Lower leg skin (tissue), 4 donors: ENCODE results near the gene KRT27. TPM values are rescaled to one million over a fixed set of nuclear protein-coding genes. Genes with fewer than 3 reads are reported as not detected.

Source experiments
- DNase-seq, 2 donors: peaks; one replicate each; pipeline ENCODE4 v3.0.0-alpha.2; 2019; ENCODE audit warnings: low spot score in 2 of 2
- H3K4me3 ChIP-seq: fragments of 200-600 bp; sonication (generic); 2 replicates; pipeline ENCODE4 v1.5.1; 2017; ENCODE audit warnings: mild to moderate bottlenecking, low read depth; ENCODE audit not compliant: poor library complexity, severe bottlenecking
- CTCF ChIP-seq, 3 donors: fragments of 450-650 bp; IDR thresholded peaks; one replicate each; pipeline ENCODE4 v1.5.1; 2016; ENCODE audit warnings: antibody characterized with exemption in 3 of 3, mild to moderate bottlenecking in 3 of 3, moderate library complexity in 2 of 3
- POLR2A ChIP-seq, 2 donors: fragments of 450-650 bp; IDR thresholded peaks; one replicate each; pipeline ENCODE4 v1.6.1; 2016 to 2017; ENCODE audit warnings: antibody characterized with exemption in 2 of 2, mild to moderate bottlenecking in 1 of 2, moderate library complexity in 1 of 2
- WGBS, 2 donors: methylation state at CpG; one replicate each; pipeline ENCODE4 v1.1.5; 2018; 5-methylcytosine and 5-hydroxymethylcytosine counted together
- intact Hi-C: fragments of 100-400 bp; cut with DNase I; formaldehyde crosslinking; loops from one replicate; pipeline ENCODE4 v1.15.0; 2023; ENCODE audit warnings: low total_unique reads
- total RNA-seq, 4 donors: library from RNA; depleted of rRNA; stranded (reverse); fragments of >200 nt; gene quantifications; one replicate each; pipeline ENCODE4 v1.1.0, GENCODE V29; 2016

KRT27 gene
- total RNA-seq, 4 donors from 2014 or later: 0.52 to 69.8 (median 1.3) TPM; not detected in 1

GRCh38 chr17:40824015-40824832 lies 41.9 kb upstream of the KRT27 start:
- no peak for TF ChIP-seq CTCF (IDR thresholded peaks at IDR 0.05)
- TF ChIP-seq POLR2A (IDR thresholded peaks at IDR 0.05): no peak
- WGBS, 2 donors: 69 to 83% methylated on average over 1 of the region's 1 CpG
- H3K4me3 ChIP-seq: no peak overlapping the region
- DNase-seq: no peak
- intact Hi-C loops: no loop called here

- intact Hi-C loops: no loop called here
- TF ChIP-seq CTCF (IDR thresholded peaks at IDR 0.05) (no peak), POLR2A (IDR thresholded peaks at IDR 0.05) (no peak)
- peak within 1 kb of the TSS; percentile 23 for H3K4me3 ChIP-seq
- DNase-seq: no peak
- WGBS, 2 donors: 83 to 87% methylated on average over 7 of the region's 7 CpGs
These were observed 39.9 kb upstream of the KRT27 start, which contains the start of gene KRT10 for GRCh38 chr17:40822132-40822812. TSS of gene KRT10 (minus strand) at chr17:40822614. CDS start at chr17:40822585, 29 bp downstream.

GRCh38 chr17:40821536-40821935 lies 39.2 kb upstream of the KRT27 start:
- DNase-seq: no peak
- peak overlapping the region; percentile 23 for H3K4me3 ChIP-seq
- TF ChIP-seq CTCF (IDR thresholded peaks at IDR 0.05) (no peak), POLR2A (IDR thresholded peaks at IDR 0.05) (no peak)
- intact Hi-C loops: no loop called here

- peak overlapping the region; percentile 1 for H3K4me3 ChIP-seq
- 80 to 88% methylated on average over 9 of the region's 9 CpGs for WGBS, 2 donors
- DNase-seq: no peak
- TF ChIP-seq CTCF (IDR thresholded peaks at IDR 0.05): no peak
- TF ChIP-seq POLR2A (IDR thresholded peaks at IDR 0.05): no peak
- intact Hi-C loops: no loop called here
These were observed 38.0 kb upstream of the KRT27 start for GRCh38 chr17:40820228-40820838.

GRCh38 chr17:40819528-40820125 lies 37.3 kb upstream of the KRT27 start:
- H3K4me3 ChIP-seq: peak overlapping the region; percentile 29
- intact Hi-C loops: no loop called here
- 37 to 45% methylated on average over 9 of the region's 9 CpGs for WGBS, 2 donors
- TF ChIP-seq CTCF (IDR thresholded peaks at IDR 0.05): no peak
- DNase-seq: no peak
